ENCODE measurements around the gene MFRP. TPM values are rescaled to one million over a fixed set of nuclear protein-coding genes. Genes with fewer than 3 reads are reported as not detected.

Gene MFRP
- total and polyA plus RNA-seq, 9 of the 15 experiments (the other 6 are each of a cell fraction or from before 2014, with no cell fraction given), result not detected

DNA sequence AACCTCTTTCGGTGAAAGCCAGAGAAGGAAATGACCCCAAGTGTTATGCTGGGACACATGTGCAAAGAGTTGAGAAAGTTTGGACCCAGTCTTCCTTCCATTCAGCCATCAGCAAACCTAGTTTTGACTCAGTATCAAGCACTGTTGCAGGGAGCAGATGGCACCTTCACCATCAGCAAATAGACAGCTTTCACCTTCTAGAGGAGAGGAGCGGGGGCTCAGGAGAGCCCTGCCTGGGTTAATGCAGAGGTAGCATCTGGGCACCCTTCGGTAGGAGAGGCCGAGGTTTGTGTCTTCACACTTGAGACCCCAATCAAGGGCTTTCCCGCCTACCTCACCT is 16.2 kb upstream of the MFRP start:
- Histone ChIP-seq H3K27ac (ENCODE audit: extremely low read depth, low read depth, low read length) (no peak overlapping the region), H3K9me1 (ENCODE audit: control insufficient read depth, insufficient read depth, low read length) (peaks cover 5% of the 10 kb centered on the region), H3K9me3 (replicated peaks; ENCODE audit: control insufficient read depth, insufficient read depth, low read depth, low read length) (no peaks in the 10 kb centered on the region), H3K9ac (ENCODE audit: insufficient read depth in 1 of 2, low read depth in 2 of 2, low read length in 2 of 2) (peak overlapping the region in 1 of 2 experiments; percentile 93; a peak in 3 of 4 replicates), H2AFZ (ENCODE audit: low read depth, low read length) (no peak overlapping the region), H3K27me3 (ENCODE audit: control insufficient read depth in 2 of 2, insufficient read depth in 2 of 2, low read length in 2 of 2) (no peaks in the 10 kb centered on the region), H4K20me1 (replicated peaks; ENCODE audit: control insufficient read depth, insufficient read depth, low read length) (no peaks in the 10 kb centered on the region), H3K4me1 (replicated peaks in 1 of 2; ENCODE audit: control insufficient read depth in 2 of 2, insufficient read depth in 2 of 2, low read length in 2 of 2) (peaks cover 50 to 52% of the 10 kb centered on the region in 2 experiments), H3K79me2 (ENCODE audit: control insufficient read depth, insufficient read depth, low read length) (peaks cover 18% of the 10 kb centered on the region; the same call in 2 of the 3 replicates), H3K4me2 (ENCODE audit: insufficient read depth, low read length) (peak overlapping the region; percentile 24; the same call in 1 of the 2 replicates), H3K36me3 (ENCODE audit: control insufficient read depth, insufficient read depth, low read length) (peaks cover 22% of the 10 kb centered on the region), H3K4me3 (no peak overlapping the region)
- no peak for FAIRE-seq
- DNase-seq (ENCODE audit: extremely low read depth in 1 of 4, low spot score in 3 of 4), result no peak
- intact Hi-C loops (cut with micrococcal nuclease), result no loop called here
- CTCF ChIA-PET (ENCODE audit: low intra/inter-chr PET ratio), result no interaction called here
- 85% methylated on average over 5 of the region's 5 CpGs for WGBS (ENCODE audit: insufficient coverage, low coverage, missing lambda C conversion rate)
- POLR2A ChIA-PET, result interaction anchor here (0.6 to 3.0 kb wide), 5 partner anchors 13 to 181 kb away, joined by 3 to 24 read pairs (median 3); no protein-coding TSS in a partner anchor
- in situ Hi-C loops (cut with MboI), result no loop called here
- no TSS peak for BruUV-seq (replicated peaks)
- no peak for ATAC-seq
- TF ChIP-seq, protein P1, sequence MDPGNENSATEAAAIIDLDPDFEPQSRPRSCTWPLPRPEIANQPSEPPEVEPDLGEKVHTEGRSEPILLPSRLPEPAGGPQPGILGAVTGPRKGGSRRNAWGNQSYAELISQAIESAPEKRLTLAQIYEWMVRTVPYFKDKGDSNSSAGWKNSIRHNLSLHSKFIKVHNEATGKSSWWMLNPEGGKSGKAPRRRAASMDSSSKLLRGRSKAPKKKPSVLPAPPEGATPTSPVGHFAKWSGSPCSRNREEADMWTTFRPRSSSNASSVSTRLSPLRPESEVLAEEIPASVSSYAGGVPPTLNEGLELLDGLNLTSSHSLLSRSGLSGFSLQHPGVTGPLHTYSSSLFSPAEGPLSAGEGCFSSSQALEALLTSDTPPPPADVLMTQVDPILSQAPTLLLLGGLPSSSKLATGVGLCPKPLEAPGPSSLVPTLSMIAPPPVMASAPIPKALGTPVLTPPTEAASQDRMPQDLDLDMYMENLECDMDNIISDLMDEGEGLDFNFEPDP (CRISPR knock-in tag; IDR thresholded peaks at IDR 0.05), result no peak
- TF ChIP-seq, protein P2, sequence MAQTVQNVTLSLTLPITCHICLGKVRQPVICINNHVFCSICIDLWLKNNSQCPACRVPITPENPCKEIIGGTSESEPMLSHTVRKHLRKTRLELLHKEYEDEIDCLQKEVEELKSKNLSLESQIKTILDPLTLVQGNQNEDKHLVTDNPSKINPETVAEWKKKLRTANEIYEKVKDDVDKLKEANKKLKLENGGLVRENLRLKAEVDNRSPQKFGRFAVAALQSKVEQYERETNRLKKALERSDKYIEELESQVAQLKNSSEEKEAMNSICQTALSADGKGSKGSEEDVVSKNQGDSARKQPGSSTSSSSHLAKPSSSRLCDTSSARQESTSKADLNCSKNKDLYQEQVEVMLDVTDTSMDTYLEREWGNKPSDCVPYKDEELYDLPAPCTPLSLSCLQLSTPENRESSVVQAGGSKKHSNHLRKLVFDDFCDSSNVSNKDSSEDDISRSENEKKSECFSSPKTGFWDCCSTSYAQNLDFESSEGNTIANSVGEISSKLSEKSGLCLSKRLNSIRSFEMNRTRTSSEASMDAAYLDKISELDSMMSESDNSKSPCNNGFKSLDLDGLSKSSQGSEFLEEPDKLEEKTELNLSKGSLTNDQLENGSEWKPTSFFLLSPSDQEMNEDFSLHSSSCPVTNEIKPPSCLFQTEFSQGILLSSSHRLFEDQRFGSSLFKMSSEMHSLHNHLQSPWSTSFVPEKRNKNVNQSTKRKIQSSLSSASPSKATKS (CRISPR knock-in tag; IDR thresholded peaks at IDR 0.05), result no peak
- TF ChIP-seq, protein P3, sequence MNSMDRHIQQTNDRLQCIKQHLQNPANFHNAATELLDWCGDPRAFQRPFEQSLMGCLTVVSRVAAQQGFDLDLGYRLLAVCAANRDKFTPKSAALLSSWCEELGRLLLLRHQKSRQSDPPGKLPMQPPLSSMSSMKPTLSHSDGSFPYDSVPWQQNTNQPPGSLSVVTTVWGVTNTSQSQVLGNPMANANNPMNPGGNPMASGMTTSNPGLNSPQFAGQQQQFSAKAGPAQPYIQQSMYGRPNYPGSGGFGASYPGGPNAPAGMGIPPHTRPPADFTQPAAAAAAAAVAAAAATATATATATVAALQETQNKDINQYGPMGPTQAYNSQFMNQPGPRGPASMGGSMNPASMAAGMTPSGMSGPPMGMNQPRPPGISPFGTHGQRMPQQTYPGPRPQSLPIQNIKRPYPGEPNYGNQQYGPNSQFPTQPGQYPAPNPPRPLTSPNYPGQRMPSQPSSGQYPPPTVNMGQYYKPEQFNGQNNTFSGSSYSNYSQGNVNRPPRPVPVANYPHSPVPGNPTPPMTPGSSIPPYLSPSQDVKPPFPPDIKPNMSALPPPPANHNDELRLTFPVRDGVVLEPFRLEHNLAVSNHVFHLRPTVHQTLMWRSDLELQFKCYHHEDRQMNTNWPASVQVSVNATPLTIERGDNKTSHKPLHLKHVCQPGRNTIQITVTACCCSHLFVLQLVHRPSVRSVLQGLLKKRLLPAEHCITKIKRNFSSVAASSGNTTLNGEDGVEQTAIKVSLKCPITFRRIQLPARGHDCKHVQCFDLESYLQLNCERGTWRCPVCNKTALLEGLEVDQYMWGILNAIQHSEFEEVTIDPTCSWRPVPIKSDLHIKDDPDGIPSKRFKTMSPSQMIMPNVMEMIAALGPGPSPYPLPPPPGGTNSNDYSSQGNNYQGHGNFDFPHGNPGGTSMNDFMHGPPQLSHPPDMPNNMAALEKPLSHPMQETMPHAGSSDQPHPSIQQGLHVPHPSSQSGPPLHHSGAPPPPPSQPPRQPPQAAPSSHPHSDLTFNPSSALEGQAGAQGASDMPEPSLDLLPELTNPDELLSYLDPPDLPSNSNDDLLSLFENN (IDR thresholded peaks at IDR 0.05; ENCODE audit: low read depth in 2 of 2, low read length in 2 of 2), result no peak
- no peak for TF ChIP-seq ZNF146 (CRISPR knock-in tag; IDR thresholded peaks at IDR 0.05; ENCODE audit: unreplicated experiment)
- TF ChIP-seq ZC3H11A (IDR thresholded peaks at IDR 0.05; ENCODE audit: low read depth, low read length), result no peak
- TF ChIP-seq TGIF2 (CRISPR knock-in tag; IDR thresholded peaks at IDR 0.05), result no peak
- no peak for TF ChIP-seq LARP7 (IDR thresholded peaks at IDR 0.05)

Measured in K562 (cell line).